Peyer's patch (tissue), 4 donors: ENCODE results near the gene CHAF1B. TPM values are rescaled to one million over a fixed set of nuclear protein-coding genes. Genes with fewer than 3 reads are reported as not detected.

Source experiments
- DNase-seq, 3 donors: peaks; one replicate each; pipeline ENCODE4 v3.0.0-alpha.2; 2017 to 2019
- H3K27ac ChIP-seq, 4 donors: fragments of 200-600 bp; sonication (generic); one replicate each; pipeline ENCODE4 v1.5.1; 2016 to 2019
- H3K27me3 ChIP-seq, 2 donors: fragments of 200-600 bp; sonication (generic); one replicate each; pipeline ENCODE4 v1.5.1; 2019
- H3K36me3 ChIP-seq, 3 donors: fragments of 200-600 bp; sonication (generic); one replicate each; pipeline ENCODE4 v1.5.1; 2016 to 2019
- H3K4me1 ChIP-seq, 4 donors: fragments of 200-600 bp; sonication (generic); one replicate each; pipeline ENCODE4 v1.5.1; 2016 to 2019
- H3K4me3 ChIP-seq, 4 donors: fragments of 200-600 bp; sonication (generic); 1 replicate in 3 of 4; 2 replicates in 1 of 4; pipeline ENCODE4 v1.5.1; 2016 to 2019; ENCODE audit warnings: mild to moderate bottlenecking in 1 of 4
- H3K9me3 ChIP-seq, 4 donors: fragments of 200-600 bp; sonication (generic); one replicate each; pipeline ENCODE4 v1.5.1; 2016 to 2019; ENCODE audit warnings: mild to moderate bottlenecking in 1 of 4
- CTCF ChIP-seq, 6 experiments: fragments of 450-650 bp in 4 of 6; fragments of 200-600 bp in 2 of 6; sonication (generic) in 1 of 6; IDR thresholded peaks; one replicate each; pipeline ENCODE4 v1.5.1; 2017 to 2019; ENCODE audit warnings: antibody characterized with exemption in 6 of 6, mild to moderate bottlenecking in 3 of 6, moderate library complexity in 1 of 6
- POLR2A ChIP-seq, 2 donors: fragments of 450-650 bp; IDR thresholded peaks; one replicate each; pipeline ENCODE4 v1.5.1; 2017; ENCODE audit warnings: antibody characterized with exemption in 2 of 2, mild to moderate bottlenecking in 2 of 2, moderate library complexity in 2 of 2
- total RNA-seq, 4 donors: library from RNA; depleted of rRNA; stranded (reverse); fragments of >200 nt; gene quantifications; one replicate each; pipeline ENCODE4 v1.1.0, GENCODE V29; 2016

CHAF1B gene
- total RNA-seq, 4 donors from 2014 or later: 0.85 to 11.6 (median 1.3) TPM

GRCh38 chr21:36430841-36431240 lies 45.6 kb downstream of the CHAF1B start:
- peak overlapping the region in 1 of 4 donors; percentile 22 for H3K27ac ChIP-seq

DNA sequence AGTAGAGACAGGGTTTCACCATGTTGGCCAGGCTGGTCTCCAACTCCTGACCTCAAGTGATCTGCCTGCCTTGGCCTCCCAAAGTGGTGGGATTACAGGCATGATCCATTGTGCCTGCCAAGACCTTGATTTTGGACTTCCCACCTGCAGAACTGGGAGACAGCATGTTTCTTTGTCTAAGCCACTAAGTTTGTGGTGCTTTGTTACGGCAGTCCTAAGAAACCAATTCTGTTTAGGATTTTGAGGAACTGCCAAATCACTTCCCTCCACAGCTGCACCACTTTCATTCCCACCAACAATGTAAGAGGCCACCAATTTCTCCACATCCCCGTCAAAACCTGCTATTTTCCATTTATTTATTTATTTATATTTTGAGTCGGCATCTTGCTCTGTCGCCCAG lies 46.1 kb downstream of the CHAF1B start:
- no peak overlapping the region for H3K27ac ChIP-seq
- no peaks in the 10 kb centered on the region for H3K36me3 ChIP-seq
- no peak overlapping the region for H3K4me3 ChIP-seq
- H3K9me3 ChIP-seq: no peaks in the 10 kb centered on the region
- H3K27me3 ChIP-seq: no peaks in the 10 kb centered on the region
- no peak for DNase-seq
- TF ChIP-seq POLR2A (IDR thresholded peaks at IDR 0.05): no peak
- TF ChIP-seq CTCF (IDR thresholded peaks at IDR 0.05): no peak
- H3K4me1 ChIP-seq: no peaks in the 10 kb centered on the region

More at GRCh38 chr21:36430841-36431240, 45.6 kb downstream of the CHAF1B start:
- Histone ChIP-seq H3K27me3 (no peaks in the 10 kb centered on the region), H3K9me3 (no peaks in the 10 kb centered on the region), H3K36me3 (no peaks in the 10 kb centered on the region), H3K4me3 (no peak overlapping the region), H3K4me1 (no peaks in the 10 kb centered on the region)
- TF ChIP-seq CTCF (IDR thresholded peaks at IDR 0.05) (no peak), POLR2A (IDR thresholded peaks at IDR 0.05) (no peak)
- no peak for DNase-seq

GRCh38 chr21:36433059-36433709 lies 48.0 kb downstream of the CHAF1B start:
- no peak for TF ChIP-seq CTCF (IDR thresholded peaks at IDR 0.05)
- TF ChIP-seq POLR2A (IDR thresholded peaks at IDR 0.05): no peak
- Histone ChIP-seq H3K36me3 (no peaks in the 10 kb centered on the region), H3K4me1 (no peaks in the 10 kb centered on the region), H3K9me3 (no peaks in the 10 kb centered on the region), H3K27me3 (no peaks in the 10 kb centered on the region), H3K27ac (no peak overlapping the region), H3K4me3 (no peak overlapping the region)
- no peak for DNase-seq

DNA sequence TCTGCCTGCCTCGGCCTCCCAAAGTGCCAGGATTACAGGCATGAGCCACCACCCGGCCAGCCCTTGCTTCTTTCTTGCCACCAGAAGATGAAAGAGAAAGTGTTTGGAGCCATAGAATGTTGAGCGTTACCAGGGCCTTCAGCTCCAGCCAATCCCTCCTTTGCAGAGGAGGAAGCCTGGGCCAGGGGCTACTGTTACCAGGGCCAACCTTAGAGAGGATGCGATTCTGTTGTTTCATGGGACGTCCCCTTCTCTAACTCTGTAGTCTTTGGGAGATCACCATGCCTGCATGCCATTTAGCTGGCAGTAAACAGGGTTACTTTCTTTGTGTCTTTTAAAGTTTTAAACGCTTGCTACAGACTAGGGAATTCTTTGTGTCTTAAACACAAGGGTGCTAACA lies 49.0 kb downstream of the CHAF1B start:
- TF ChIP-seq CTCF (IDR thresholded peaks at IDR 0.05) (no peak), POLR2A (IDR thresholded peaks at IDR 0.05) (no peak)
- Histone ChIP-seq H3K4me3 (no peak overlapping the region), H3K36me3 (no peaks in the 10 kb centered on the region), H3K4me1 (no peaks in the 10 kb centered on the region), H3K27me3 (no peaks in the 10 kb centered on the region), H3K9me3 (no peaks in the 10 kb centered on the region), H3K27ac (no peak overlapping the region)
- DNase-seq: no peak

- Histone ChIP-seq H3K4me1 (no peaks in the 10 kb centered on the region), H3K9me3 (no peaks in the 10 kb centered on the region), H3K27me3 (no peaks in the 10 kb centered on the region), H3K4me3 (no peak overlapping the region), H3K27ac (no peak overlapping the region), H3K36me3 (no peaks in the 10 kb centered on the region)
- TF ChIP-seq POLR2A (IDR thresholded peaks at IDR 0.05): no peak
- no peak for TF ChIP-seq CTCF (IDR thresholded peaks at IDR 0.05)
- DNase-seq: no peak
These were observed 51.9 kb downstream of the CHAF1B start for GRCh38 chr21:36436829-36437744.
